IPS DF 4.7 (cell line): Measurements from ENCODE around the gene VPS33B.

Source experiments
- DNase-seq: peaks from one replicate; pipeline ENCODE4 v3.0.0-alpha.2; 2013; ENCODE audit warnings: low spot score; ENCODE audit errors: extremely low read depth

Gene VPS33B

DNA sequence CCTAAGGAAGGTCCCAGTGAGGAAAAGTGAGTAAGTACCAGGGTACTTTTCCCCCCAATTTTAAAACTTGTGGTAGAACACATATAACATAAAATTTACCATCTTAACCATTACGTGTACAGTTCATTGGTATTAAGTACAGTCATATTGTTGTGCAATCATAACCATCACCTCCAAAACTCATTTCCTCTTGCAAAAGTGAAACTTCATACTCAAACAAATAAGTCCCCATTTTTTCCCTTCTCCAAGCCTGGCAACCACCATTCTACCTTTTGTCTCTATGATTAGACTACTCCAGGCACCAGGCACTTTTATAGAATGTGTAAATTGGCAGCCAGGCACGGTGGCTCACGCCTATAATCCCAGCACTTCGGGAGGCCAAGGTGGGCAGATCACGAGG lies 40.3 kb downstream of the VPS33B start:
- DNase-seq, result no peak

- no peak for DNase-seq
These were observed 40.7 kb downstream of the VPS33B start for GRCh38 chr15:90981681-90982080.

GRCh38 chr15:90979582-90979981 lies 42.8 kb downstream of the VPS33B start:
- DNase-seq, result no peak

- no peak for DNase-seq
These were observed 48.2 kb downstream of the VPS33B start for GRCh38 chr15:90974216-90974615.

GRCh38 chr15:90972133-90972532 lies 50.3 kb downstream of the VPS33B start:
- DNase-seq, result no peak

- no peak for DNase-seq
These were observed 52.1 kb downstream of the VPS33B start for GRCh38 chr15:90970274-90970673.

DNA sequence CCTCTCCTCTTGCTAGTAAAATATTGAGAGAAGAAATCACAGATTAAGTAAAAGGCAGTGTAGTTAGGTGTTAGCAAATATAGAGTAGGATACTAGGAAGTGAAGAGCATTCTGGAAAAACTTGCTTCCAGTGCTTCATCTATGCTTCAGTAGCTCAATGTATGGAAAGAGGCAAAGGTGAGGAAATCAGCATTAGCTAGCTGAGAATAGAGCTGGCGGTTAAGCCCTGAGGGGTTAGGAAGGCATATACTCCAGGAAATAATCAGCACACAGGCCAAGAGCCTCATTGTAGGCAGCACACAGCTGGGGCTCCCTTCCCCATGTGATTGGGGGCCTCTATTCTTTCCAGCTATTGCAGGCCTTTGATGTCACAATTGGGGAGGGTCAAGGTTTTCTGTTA lies 54.0 kb downstream of the VPS33B start:
- DNase-seq, result no peak

- no peak for DNase-seq
These were observed 55.2 kb downstream of the VPS33B start for GRCh38 chr15:90967206-90967605.

GRCh38 chr15:90966262-90966661 lies 56.1 kb downstream of the VPS33B start:
- DNase-seq, result no peak

GRCh38 chr15:90962021-90962420 lies 60.4 kb downstream of the VPS33B start:
- DNase-seq, result no peak

DNA sequence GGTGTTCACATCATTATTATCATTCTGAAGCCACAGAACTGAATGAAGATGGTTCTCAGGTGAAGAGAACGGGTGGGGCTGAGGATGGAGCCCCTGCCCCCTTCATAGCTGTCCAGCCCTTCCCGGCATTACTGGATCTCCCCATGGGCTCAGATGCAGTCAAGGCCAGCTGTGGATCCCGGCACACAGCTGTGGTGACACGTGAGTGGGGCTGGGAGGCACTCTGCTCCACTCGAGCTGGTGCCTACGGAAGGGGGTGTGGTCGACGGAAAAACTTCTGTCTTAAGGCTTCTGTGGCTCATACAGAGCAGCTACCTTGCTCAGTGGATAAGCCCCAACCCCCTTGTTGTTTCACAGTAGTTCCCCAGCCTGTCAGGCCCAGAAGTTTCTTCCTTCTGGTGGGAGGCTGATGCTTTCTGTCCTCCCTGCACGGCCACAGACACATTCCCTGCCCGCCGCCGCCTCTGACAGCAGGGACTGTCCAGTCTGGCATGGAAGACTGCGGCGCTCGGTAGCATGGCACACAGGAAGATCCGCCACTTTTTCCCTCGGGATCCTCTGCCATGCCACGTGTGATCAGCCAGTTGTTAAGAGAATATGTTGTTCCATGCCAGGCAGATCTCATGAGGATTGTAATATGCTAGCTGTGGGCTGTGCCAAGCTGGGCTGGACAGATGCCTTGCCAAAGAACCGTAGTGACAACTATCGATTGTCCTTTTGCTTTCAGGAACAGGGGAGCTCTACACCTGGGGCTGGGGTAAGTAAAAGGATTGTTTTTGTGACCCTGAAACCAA lies 61.9 kb downstream of the VPS33B start:
- DNase-seq, result no peak

- DNase-seq, result no peak
These were observed 62.5 kb downstream of the VPS33B start for GRCh38 chr15:90959894-90960293.

DNA sequence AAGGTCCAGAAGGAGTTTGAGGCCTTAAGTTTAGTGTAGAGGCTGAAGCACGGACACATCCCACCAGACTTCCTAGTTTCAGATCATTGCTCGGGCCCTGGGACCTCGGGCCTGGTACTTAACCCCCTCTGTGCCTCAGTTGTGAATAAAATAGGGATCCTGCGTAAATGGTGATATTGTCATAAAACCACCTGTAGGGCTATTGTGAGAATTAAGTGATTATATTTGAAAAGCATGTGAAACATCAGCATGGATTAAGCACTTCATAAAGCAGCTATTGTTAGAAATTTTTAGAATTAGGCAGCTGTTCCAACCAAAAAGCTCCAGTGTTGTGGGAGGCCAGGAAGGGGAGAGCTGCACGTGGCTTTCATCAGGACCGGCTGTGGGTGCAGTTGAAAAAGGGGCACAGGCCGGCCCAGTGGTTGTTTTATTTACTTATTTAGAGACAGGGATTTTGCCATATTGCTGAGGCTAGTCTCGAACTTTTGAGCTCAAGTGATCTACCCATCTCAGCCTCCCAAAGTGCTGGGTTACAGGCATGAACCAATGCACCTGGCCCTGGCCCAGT lies 63.3 kb downstream of the VPS33B start:
- DNase-seq, result no peak

GRCh38 chr15:90957791-90958190 lies 64.6 kb downstream of the VPS33B start:
- DNase-seq, result no peak

GRCh38 chr15:90957031-90957790 lies 65.2 kb downstream of the VPS33B start:
- DNase-seq, result no peak

GRCh38 chr15:90956274-90957030 lies 65.9 kb downstream of the VPS33B start:
- no peak for DNase-seq

GRCh38 chr15:90955624-90956273 lies 66.6 kb downstream of the VPS33B start:
- DNase-seq, result no peak

DNA sequence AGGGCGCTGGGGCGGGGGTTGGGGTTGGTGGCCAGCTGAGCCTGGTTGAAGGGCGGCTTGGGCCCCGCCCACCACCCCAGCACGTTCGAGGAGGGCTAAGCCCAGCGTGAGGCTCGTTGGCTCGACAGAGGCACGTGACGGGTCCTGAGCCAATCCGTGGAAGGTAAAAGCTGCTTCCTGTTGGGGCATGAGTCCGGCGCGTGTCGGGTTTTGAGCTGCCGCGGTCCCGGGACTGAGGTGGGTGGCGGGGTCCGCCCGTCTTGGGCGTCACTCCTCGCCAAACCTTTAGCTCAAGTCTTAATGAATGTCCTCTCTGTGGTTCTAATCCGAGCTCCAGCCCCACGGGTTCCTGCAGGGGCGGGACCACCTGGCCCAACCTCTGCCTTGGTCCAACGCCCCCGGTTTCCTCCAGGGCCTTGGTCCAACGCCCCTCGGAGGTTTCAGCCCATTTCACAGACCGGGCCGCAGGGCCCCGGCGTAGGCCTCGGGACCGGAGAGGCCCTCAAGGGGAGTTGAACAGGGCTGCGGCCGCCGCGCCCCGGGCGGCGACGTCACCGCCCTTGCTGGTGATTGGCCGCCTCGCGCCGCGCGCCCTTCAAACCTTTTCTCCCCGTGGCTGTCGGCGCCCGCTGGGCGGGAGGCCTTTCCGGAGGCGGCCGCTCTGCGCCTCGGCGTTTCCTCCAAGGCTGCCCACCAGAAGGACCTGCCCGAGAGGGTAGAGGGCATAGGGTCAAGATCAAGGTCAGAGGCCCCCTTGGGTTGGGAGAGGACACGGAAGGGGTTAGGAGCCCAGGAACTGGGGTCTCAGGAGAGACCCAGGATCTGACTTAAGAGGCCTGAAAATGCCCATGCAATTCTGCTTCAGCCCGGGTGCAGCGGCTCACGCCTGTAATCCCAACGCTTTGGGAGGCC lies 67.4 kb downstream of the VPS33B start, which contains the start of gene RCCD1:
TSS of gene RCCD1 (plus strand) at position 173 of the 912 bp plus-strand sequence. CDS start 1,851 bp downstream, outside the sequence.
- no peak for DNase-seq

GRCh38 chr15:90953947-90954711 lies 68.3 kb downstream of the VPS33B start:
- DNase-seq, result no peak
